Right atrium auricular region (tissue), 2 donors: ENCODE data around the gene VKORC1. TPM values are rescaled to one million over a fixed set of nuclear protein-coding genes. Genes with fewer than 3 reads are reported as not detected.

ENCODE experiments used
- DNase-seq: peaks from one replicate; pipeline ENCODE4 v3.0.0-alpha.2; 2019; ENCODE audit warnings: low spot score
- H3K27ac ChIP-seq, 2 donors: fragments of 200-600 bp; sonication (generic); 1 replicate in 1 of 2; 2 replicates in 1 of 2; pipeline ENCODE4 v1.5.1; 2016 to 2019
- H3K27me3 ChIP-seq, 2 donors: fragments of 200-600 bp; sonication (generic); one replicate each; pipeline versions ENCODE4 v1.5.1 to v1.6.0; 2017 to 2019
- H3K36me3 ChIP-seq: fragments of 200-600 bp; sonication (generic); one replicate; pipeline ENCODE4 v1.5.1; 2016
- H3K4me1 ChIP-seq, 2 donors: fragments of 200-600 bp; sonication (generic); one replicate each; pipeline versions ENCODE4 v1.5.1 to v1.6.0; 2017 to 2019
- H3K4me3 ChIP-seq, 2 donors: fragments of 200-600 bp; sonication (generic); 1 replicate in 1 of 2; 2 replicates in 1 of 2; pipeline ENCODE4 v1.5.1; 2017 to 2019; ENCODE audit warnings: mild to moderate bottlenecking in 1 of 2, moderate library complexity in 1 of 2
- H3K9me3 ChIP-seq, 2 donors: fragments of 200-600 bp; sonication (generic); one replicate each; pipeline ENCODE4 v1.5.1; 2019
- CTCF ChIP-seq, 2 donors: fragments of 200-600 bp; sonication (generic); IDR thresholded peaks; one replicate each; pipeline ENCODE4 v1.5.1; 2019; ENCODE audit warnings: antibody characterized with exemption in 2 of 2
- total RNA-seq, 2 donors: library from RNA; depleted of rRNA; stranded (reverse); fragments of >200 nt; gene quantifications; one replicate each; pipeline ENCODE4 v1.1.0, GENCODE V29; 2016

VKORC1 gene
- total RNA-seq, 2 donors from 2014 or later = 64.9 to 71.8 TPM

- no peak overlapping the region for H3K27ac ChIP-seq
- H3K36me3 ChIP-seq = peaks cover 59% of the 10 kb centered on the region
Measured at GRCh38 chr16:31130899-31131298, 36.3 kb upstream of the VKORC1 start.

GRCh38 chr16:31130336-31130891 lies 35.8 kb upstream of the VKORC1 start:
- no peak for DNase-seq
- H3K27ac ChIP-seq = peak overlapping the region in 1 of 2 donors; percentile 64
- TF ChIP-seq CTCF (IDR thresholded peaks at IDR 0.05) = no peak
- H3K27me3 ChIP-seq = no peaks in the 10 kb centered on the region
- peaks cover 59% of the 10 kb centered on the region for H3K36me3 ChIP-seq
- H3K4me3 ChIP-seq = no peak overlapping the region
- no peaks in the 10 kb centered on the region for H3K9me3 ChIP-seq
- H3K4me1 ChIP-seq = peaks cover 0 to 39% of the 10 kb centered on the region in 2 donors

More at GRCh38 chr16:31130899-31131298, 36.3 kb upstream of the VKORC1 start:
- no peak for TF ChIP-seq CTCF (IDR thresholded peaks at IDR 0.05)
- Histone ChIP-seq H3K27me3 (no peaks in the 10 kb centered on the region), H3K4me1 (peaks cover 0 to 39% of the 10 kb centered on the region in 2 donors), H3K4me3 (no peak overlapping the region), H3K9me3 (no peaks in the 10 kb centered on the region)
- DNase-seq = no peak

GRCh38 chr16:31129568-31130335 lies 35.2 kb upstream of the VKORC1 start:
- Histone ChIP-seq H3K27me3 (no peaks in the 10 kb centered on the region), H3K36me3 (peaks cover 64% of the 10 kb centered on the region), H3K4me3 (no peak overlapping the region), H3K9me3 (no peaks in the 10 kb centered on the region), H3K27ac (peak overlapping the region; percentile 64), H3K4me1 (peaks cover 0 to 34% of the 10 kb centered on the region in 2 donors)
- DNase-seq = peak; percentile 74
- TF ChIP-seq CTCF (IDR thresholded peaks at IDR 0.05) = no peak

- TF ChIP-seq CTCF (IDR thresholded peaks at IDR 0.05) = no peak
- H3K4me3 ChIP-seq = no peak overlapping the region
- peak; percentile 70 for DNase-seq
Measured at GRCh38 chr16:31128711-31129567, 34.3 kb upstream of the VKORC1 start.

DNA sequence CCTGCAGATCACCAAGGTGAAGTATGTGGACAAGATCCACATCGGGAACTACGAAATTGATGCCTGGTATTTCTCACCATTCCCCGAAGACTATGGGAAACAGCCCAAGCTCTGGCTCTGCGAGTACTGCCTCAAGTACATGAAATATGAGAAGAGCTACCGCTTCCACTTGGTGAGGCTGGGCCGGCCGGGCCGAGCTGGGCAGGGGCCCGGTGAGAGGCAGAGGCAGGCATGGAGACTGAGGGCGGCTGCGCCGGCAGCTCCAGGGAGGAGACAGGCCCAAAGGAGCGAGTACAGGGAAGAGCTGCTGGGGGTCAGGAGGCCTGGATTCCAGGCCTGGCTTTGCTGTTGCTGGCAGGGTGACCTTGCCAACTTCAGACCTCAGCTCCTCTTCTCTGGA lies 32.6 kb upstream of the VKORC1 start:
- H3K4me3 ChIP-seq = no peak overlapping the region
- no peaks in the 10 kb centered on the region for H3K27me3 ChIP-seq
- peaks cover 83% of the 10 kb centered on the region for H3K36me3 ChIP-seq
- H3K4me1 ChIP-seq = peaks cover 0 to 21% of the 10 kb centered on the region in 2 donors
- H3K9me3 ChIP-seq = no peaks in the 10 kb centered on the region
- H3K27ac ChIP-seq = no peak overlapping the region
- DNase-seq = no peak
- no peak for TF ChIP-seq CTCF (IDR thresholded peaks at IDR 0.05)

More at GRCh38 chr16:31128711-31129567, 34.3 kb upstream of the VKORC1 start:
- H3K27ac ChIP-seq = peak overlapping the region; percentile 64
- peaks cover 71% of the 10 kb centered on the region for H3K36me3 ChIP-seq
- no peaks in the 10 kb centered on the region for H3K9me3 ChIP-seq
- peaks cover 0 to 26% of the 10 kb centered on the region in 2 donors for H3K4me1 ChIP-seq
- H3K27me3 ChIP-seq = no peaks in the 10 kb centered on the region
